GM18511 (cell line): ENCODE data around the gene MMP25.
A peak's percentile ranks its signal among the peaks of the same experiment; 100 is the strongest.

Experiments
- ATAC-seq: cut with Tn5 transposase; IDR thresholded peaks from one replicate; pipeline ENCODE4 v1.9.1; 2021; ENCODE audit warnings: mild to moderate bottlenecking, moderate library complexity; ENCODE audit not compliant: unreplicated experiment

The MMP25 gene

GRCh38 chr16:3089717-3090592, 43.6 kb downstream of the MMP25 start:
- ATAC-seq: no peak

DNA sequence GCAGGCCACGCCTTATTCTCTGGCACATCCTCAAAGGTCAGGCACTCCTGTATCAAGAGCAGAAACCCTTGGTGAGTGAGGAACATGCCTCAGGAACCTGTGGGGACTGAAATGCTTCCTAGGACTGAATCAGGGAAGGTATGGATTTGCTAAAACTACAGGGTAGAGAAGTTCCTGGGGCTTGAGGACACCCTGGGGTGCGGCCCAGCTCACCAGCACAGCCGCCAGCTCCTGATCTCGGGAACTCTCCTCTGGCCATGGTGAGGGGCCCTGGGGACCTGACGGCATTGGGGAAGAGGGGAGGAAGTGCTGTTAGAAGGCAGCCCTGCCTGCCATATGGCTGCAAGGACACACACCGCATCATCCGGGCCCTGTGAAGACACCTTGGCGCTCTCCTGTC, 45.2 kb downstream of the MMP25 start:
- no peak for ATAC-seq

- ATAC-seq: no peak
Measured at GRCh38 chr16:3092501-3092941, 46.2 kb downstream of the MMP25 start.

DNA sequence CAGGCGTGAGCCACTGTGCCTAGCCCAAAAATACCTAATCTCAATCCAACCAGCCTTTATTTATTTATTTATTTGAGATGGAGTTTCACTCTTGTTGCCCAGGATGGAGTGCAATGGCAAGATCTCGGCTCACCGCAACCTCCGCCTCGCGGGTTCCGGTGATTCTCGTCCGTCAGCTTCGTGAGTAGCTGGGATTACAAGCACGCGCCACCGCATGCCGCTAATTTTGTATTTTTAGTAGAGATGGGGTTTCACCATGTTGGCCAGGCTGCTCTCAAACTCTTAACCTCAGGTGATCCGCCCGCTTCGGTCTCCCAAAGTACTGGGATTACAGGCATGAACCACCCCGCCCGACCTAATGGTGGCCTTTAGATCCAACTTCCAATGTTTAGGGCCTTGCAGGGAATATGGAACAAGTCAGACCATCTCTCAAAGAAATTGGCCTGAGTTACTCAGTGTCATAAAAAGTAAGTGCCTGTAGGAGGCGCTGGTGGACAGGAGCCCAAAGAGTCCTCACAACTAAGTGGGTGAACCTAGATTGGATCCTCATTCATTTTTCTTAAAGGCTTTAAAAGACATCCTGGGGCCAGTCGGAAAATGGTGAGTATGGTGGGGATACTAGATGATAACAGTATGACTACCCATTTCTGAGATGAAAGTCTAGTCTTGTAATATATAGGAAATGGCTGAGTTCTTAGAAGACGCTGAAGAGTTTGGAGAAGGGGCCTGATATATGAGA, 48.1 kb downstream of the MMP25 start:
- ATAC-seq: no peak

- peak; percentile 73 for ATAC-seq
Measured at GRCh38 chr16:3095869-3096268, 49.5 kb downstream of the MMP25 start.

DNA sequence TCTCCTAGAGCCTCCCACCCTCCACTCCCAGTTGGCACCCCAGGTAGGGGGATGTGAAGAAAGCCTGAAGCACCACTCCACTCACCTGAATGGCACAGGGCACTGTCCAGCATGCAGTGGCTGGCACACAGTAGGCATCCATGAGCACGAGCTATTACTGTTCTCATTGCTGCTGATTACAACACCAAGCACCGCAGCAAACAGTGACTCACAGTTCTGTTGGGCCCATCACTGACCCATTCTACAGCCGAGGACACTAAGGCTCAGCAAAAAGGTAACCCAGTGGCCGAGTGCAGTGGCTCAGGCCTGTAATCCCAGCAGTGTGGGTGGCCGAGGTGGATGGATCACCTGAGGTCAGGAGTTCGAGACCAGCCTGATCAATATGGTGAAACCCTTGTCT, 50.0 kb downstream of the MMP25 start:
- no peak for ATAC-seq

DNA sequence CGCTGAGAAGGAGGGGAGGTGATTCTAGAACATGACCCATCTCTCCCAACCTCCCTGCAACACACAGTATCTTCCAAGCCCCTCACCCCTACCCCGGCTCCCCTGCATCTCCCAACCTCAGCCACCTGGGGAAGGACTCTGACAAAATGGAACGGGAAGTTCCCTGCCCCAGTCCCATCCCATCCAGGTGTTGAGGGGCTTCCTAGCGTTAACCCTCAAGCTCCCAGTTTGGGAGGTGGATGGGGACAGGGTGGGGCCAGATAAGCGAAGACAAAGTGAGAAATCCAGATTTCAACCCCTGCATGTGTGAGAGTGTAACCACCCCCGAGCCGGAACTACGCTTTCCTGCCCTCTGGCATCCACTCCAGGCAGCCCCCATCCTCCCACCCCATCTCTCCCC, 50.9 kb downstream of the MMP25 start:
- no peak for ATAC-seq

- no peak for ATAC-seq
Measured at GRCh38 chr16:3098459-3099394, 52.4 kb downstream of the MMP25 start, which contains the start of gene ZSCAN10. Gene ZSCAN10, minus strand, starts transcription at chr16:3099294. Its CDS starts 6,357 bp downstream, at chr16:3092937.

DNA sequence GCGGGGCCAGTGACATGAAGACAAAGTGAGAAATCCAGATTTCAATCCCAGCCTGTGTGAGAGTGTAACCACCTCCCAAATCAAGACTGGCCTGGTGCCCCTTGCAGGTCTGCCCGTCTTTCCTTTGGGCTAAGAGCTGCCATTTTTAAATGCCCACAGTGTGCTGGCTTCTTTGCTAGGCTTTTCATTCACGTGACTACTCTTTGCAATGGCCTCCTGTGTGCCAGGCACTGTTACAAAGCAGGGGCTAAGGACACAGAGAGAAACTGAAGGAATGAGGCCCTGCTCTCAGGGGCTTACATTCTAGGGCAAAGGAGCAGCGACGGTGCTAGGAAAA, 53.0 kb downstream of the MMP25 start:
- no peak for ATAC-seq

DNA sequence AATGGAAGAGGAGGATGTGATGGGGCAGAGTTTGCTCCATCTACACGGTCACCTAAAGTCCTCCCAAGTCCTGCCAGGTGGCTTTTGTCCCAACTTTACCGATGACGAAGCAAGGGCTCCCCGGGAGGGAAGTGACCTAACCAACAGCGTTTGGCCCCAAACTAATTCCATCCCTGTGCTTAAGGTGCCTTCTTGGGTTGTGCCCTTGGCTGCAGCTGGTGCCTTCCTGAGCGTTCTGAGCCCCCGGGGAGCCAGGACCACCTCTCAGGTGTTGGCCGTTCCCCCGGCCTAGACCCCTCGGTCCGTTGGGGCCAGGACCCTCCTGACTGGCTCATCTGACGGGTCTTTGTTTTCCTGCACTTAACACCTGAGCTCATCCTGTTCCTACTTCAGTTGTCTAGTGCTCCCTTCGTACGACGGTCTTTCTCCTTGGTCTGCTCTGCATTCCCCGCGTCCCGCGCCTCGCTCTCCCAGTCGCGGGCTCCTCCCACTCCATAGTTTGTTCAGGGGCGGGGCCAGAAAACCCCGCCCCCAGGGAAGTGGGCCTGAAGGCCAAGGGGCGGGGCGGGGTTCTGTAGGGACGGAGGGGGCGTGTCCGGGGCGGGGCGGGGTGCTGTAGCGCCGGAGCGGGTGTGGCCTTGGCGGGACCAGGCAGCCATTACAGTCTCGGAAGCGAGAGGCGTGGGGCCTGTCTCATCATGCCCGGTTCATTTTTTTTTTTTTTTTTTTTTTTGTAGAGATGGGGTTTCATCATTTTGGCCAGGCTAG, 53.6 kb downstream of the MMP25 start:
- peak; percentile 77 for ATAC-seq

GRCh38 chr16:3101018-3101840, 54.9 kb downstream of the MMP25 start:
- ATAC-seq: no peak

- no peak for ATAC-seq
Measured at GRCh38 chr16:3101841-3102470, 55.6 kb downstream of the MMP25 start.

DNA sequence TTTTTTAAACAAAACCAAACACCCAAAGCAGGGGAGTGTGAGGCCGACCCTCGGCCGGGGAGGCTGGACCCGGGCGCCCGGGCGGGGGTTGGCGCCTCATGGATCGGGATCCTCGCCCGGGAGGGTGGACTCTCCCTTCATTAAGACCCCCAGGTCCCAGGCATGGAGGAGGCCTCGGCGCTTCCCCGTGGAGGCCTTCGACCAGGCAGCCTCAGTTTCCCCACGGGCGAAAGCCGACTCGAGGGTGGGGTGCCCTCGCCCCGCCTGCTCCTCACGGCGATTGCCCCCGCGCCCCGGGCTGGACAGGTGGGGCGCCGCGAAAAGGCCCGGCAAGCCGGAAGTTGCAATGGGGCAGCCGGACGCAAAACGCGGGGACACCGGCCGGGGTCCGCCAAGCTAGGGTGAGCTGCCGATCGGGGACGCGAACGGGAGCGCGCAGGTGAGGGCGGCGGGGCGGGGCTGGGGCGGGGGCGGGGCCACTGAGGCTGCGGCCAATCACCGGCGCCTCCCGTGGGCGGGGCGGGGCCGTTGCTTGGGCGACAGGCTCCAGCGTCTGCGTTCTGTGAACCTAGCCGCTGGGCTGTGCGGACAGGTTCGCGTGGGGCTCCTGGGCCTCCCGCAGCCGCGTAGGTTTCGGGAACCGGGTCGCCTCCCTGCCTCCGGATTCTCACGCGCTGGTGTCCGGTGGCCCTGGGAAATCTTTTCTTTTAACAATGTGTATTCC, 60.0 kb downstream of the MMP25 start:
- ATAC-seq: peak; percentile 86
